Suprapubic skin (tissue), 3 donors: ENCODE results near the gene DGKE.

Source experiments
- CTCF ChIP-seq, 2 donors: fragments of 200-600 bp in 1 of 2; fragments of 450-650 bp in 1 of 2; sonication (generic) in 1 of 2; IDR thresholded peaks; one replicate each; pipeline ENCODE4 v1.5.1; 2016 to 2019; ENCODE audit warnings: antibody characterized with exemption in 2 of 2, mild to moderate bottlenecking in 1 of 2, moderate library complexity in 1 of 2
- POLR2A ChIP-seq, 2 donors: fragments of 450-650 bp; IDR thresholded peaks; one replicate each; pipeline ENCODE4 v1.6.1; 2017; ENCODE audit warnings: antibody characterized with exemption in 2 of 2, mild to moderate bottlenecking in 2 of 2, moderate library complexity in 2 of 2

- TF ChIP-seq CTCF (IDR thresholded peaks at IDR 0.05) (no peak), POLR2A (IDR thresholded peaks at IDR 0.05) (no peak)
These were observed 1.5 kb upstream of the DGKE start for GRCh38 chr17:56832446-56832845.
